Stimulated activated naive CD4-positive, alpha-beta T cell (primary cell): ENCODE measurements around the gene DSTYK.

Source experiments
- DNase-seq, 6 experiments: peaks; one replicate each; lab custom pipeline; 2025; lab: John Stamatoyannopoulos, UW

The DSTYK gene

GRCh38 chr1:205211169-205211838, at the start of gene DSTYK:
TSS of gene DSTYK (minus strand) at chr1:205211702. CDS start at chr1:205211535, 167 bp downstream.
- DNase-seq: peak; percentile 84 to 94 (median 89)

- DNase-seq: no peak
These were observed 48.5 kb upstream of the DSTYK start for GRCh38 chr1:205259998-205260397.

- DNase-seq: no peak
These were observed 47.9 kb upstream of the DSTYK start for GRCh38 chr1:205259324-205259832.

GRCh38 chr1:205258719-205259118, 47.2 kb upstream of the DSTYK start:
- DNase-seq: no peak

GRCh38 chr1:205258261-205258691, 46.8 kb upstream of the DSTYK start:
- DNase-seq: no peak

- no peak for DNase-seq
These were observed 46.2 kb upstream of the DSTYK start for GRCh38 chr1:205257735-205258134.

- no peak for DNase-seq
These were observed 45.6 kb upstream of the DSTYK start for GRCh38 chr1:205256951-205257625.

- DNase-seq: peak; percentile 55 to 87 (median 74)
These were observed 44.7 kb upstream of the DSTYK start for GRCh38 chr1:205255941-205256780.

- no peak for DNase-seq
These were observed 40.1 kb upstream of the DSTYK start for GRCh38 chr1:205251576-205251975.

- no peak for DNase-seq
These were observed 39.2 kb upstream of the DSTYK start for GRCh38 chr1:205250699-205251098.

- DNase-seq: no peak
These were observed 38.1 kb upstream of the DSTYK start for GRCh38 chr1:205249651-205250050.

- DNase-seq: no peak
These were observed 37.5 kb upstream of the DSTYK start for GRCh38 chr1:205248793-205249601.

GRCh38 chr1:205247130-205247921, 35.8 kb upstream of the DSTYK start:
- DNase-seq: no peak

- DNase-seq: no peak
These were observed 35.0 kb upstream of the DSTYK start for GRCh38 chr1:205246351-205247119.

- DNase-seq: no peak
These were observed 33.6 kb upstream of the DSTYK start for GRCh38 chr1:205245096-205245495.

GRCh38 chr1:205244384-205244783, 32.9 kb upstream of the DSTYK start:
- DNase-seq: no peak

GRCh38 chr1:205243350-205244191, 32.1 kb upstream of the DSTYK start:
- DNase-seq: no peak

GRCh38 chr1:205241366-205242030, 30.0 kb upstream of the DSTYK start:
- DNase-seq: no peak

GRCh38 chr1:205240569-205240968, 29.1 kb upstream of the DSTYK start:
- DNase-seq: no peak
